ENCODE results near the gene HSPA4. TPM values are rescaled to one million over a fixed set of nuclear protein-coding genes. Genes with fewer than 3 reads are reported as not detected.
A peak's percentile ranks its signal among the peaks of the same experiment; 100 is the strongest.
"Not testable (repeated sequence)": the region's sequence is repeated elsewhere in the genome, so short reads cannot be mapped to it uniquely, and the experiment has no call there.

HSPA4 gene
- total and polyA plus RNA-seq, 2 experiments from 2014 or later, result 101 to 111 TPM

DNA sequence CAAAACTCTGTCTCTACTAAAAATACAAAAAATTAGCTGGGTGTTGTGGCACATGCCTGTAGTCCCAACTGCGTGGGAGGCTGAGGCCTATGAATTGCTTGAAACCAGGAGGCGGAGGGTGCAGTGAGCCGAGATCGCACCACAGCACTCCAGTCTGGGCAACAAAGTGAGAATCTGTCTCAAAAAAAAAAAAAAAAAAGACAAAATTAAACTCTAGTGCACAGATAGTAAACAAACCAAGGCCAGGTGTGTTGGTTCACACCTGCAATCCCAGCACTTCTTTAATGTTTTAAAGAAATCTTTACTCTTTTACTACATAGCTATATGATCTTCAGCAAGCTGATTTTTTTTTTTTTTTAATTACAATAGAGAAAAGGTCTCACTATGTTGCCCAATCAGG lies 33.8 kb upstream of the HSPA4 start:
- no peaks in the 10 kb centered on the region for H4K20me1 ChIP-seq (ENCODE audit: insufficient read depth)
- WGBS, 2 experiments (ENCODE audit: low coverage in 1 of 2, low lambda C conversion rate in 2 of 2, missing lambda C conversion rate in 2 of 2), result 88 to 89% methylated on average over 4 of the region's 4 CpGs
- TF ChIP-seq EZH2phosphoT487 (IDR thresholded peaks at IDR 0.05; ENCODE audit: insufficient read depth, low read depth), result no peak
- no peak for TF ChIP-seq EZH2 (IDR thresholded peaks at IDR 0.05; ENCODE audit: insufficient read depth, poor library complexity, severe bottlenecking)
- DNase-seq, result no peak
- no peaks in the 10 kb centered on the region for H3K9me3 ChIP-seq (ENCODE audit: low read depth)
- H3K4me1 ChIP-seq (ENCODE audit: insufficient read depth), result no peaks in the 10 kb centered on the region
- H3K27me3 ChIP-seq (replicated peaks; ENCODE audit: insufficient read depth), result no peaks in the 10 kb centered on the region
- no peaks in the 10 kb centered on the region for H3K9me2 ChIP-seq (ENCODE audit: insufficient read depth)
- H3F3A ChIP-seq (ENCODE audit: insufficient read depth), result no peaks in the 10 kb centered on the region
- no peak overlapping the region for H3K27ac ChIP-seq
- in situ Hi-C loops (cut with MboI), result no loop called here
- H2AFZ ChIP-seq, result no peak overlapping the region
- no peak overlapping the region for H3K9ac ChIP-seq
- H3K36me3 ChIP-seq (ENCODE audit: low read depth), result peaks cover 18% of the 10 kb centered on the region; the same call in 1 of the 2 replicates
- H3K79me2 ChIP-seq (ENCODE audit: insufficient read depth), result peaks cover 96% of the 10 kb centered on the region
- no peak overlapping the region for H3K4me3 ChIP-seq
- no peak overlapping the region for H3K4me2 ChIP-seq (ENCODE audit: unreplicated experiment)

- H2AFZ ChIP-seq; H3K9me3 ChIP-seq (ENCODE audit: low read depth); H3K4me2 ChIP-seq (ENCODE audit: unreplicated experiment); H4K20me1 ChIP-seq (ENCODE audit: insufficient read depth); DNase-seq; H3F3A ChIP-seq (ENCODE audit: insufficient read depth); H3K27me3 ChIP-seq (replicated peaks; ENCODE audit: insufficient read depth); H3K4me1 ChIP-seq (ENCODE audit: insufficient read depth); in situ Hi-C loops (cut with MboI); H3K9me2 ChIP-seq (ENCODE audit: insufficient read depth); H3K27ac ChIP-seq; H3K4me3 ChIP-seq; H3K9ac ChIP-seq: not testable (repeated sequence)
- Histone ChIP-seq H3K79me2 (ENCODE audit: insufficient read depth) (peaks cover 97% of the 10 kb centered on the region), H3K36me3 (ENCODE audit: low read depth) (peaks cover 18% of the 10 kb centered on the region; the same call in 1 of the 2 replicates)
- 77 to 81% methylated on average over 7 of the region's 7 CpGs for whole genome bisulfite sequencing, 2 experiments (ENCODE audit: low coverage in 1 of 2, low lambda C conversion rate in 2 of 2, missing lambda C conversion rate in 2 of 2)
These were observed 32.3 kb upstream of the HSPA4 start for GRCh38 chr5:133019471-133019870.

DNA sequence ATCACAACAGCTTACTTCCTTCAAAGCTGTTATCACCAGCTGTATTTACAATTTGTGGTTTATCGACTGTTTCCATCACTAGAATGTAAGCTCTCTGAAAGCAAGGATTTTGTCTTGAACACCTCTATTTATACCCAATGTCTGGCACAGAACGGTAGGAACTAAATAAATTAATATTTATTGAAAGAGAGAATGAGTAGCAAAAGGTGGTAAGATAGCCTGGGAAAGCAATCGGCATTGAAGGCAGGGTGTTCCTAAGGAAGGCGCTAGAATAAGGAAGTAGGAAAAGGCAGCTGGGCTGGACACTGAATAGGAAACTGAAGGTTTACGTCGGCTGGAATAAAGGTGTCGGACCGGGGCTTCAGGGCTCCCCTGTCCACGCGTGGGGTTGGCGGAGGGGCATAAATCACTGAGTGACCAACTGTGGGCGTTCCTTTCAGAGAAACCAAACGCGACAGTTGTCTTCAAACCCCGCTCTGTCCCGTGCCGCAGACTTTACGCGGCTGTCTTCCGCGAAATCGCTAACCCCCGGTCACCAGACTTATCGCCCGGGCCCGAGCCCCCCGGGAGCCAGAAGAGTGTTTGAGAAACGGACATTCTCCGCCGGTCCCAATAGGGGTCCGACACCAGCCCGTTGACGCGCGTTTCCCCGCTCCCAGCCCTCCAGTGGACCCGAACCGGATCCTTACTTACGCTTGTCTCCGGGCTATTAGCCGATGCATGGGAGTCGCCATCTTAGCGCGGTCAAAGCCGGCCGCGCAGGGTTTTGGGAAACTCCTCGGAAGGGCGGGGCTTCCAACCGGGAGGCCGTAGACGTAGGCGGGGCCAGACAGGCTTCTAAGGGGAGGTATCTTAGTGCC lies 25.8 kb upstream of the HSPA4 start, which contains the start of gene ZCCHC10:
Gene ZCCHC10 (minus strand): TSS at position 746 of the 860 bp plus-strand sequence. CDS start 12 bp downstream, at position 734.
- H3K36me3 ChIP-seq (ENCODE audit: low read depth), result no peaks in the 10 kb centered on the region
- peak; percentile 98 for DNase-seq
- H3K79me2 ChIP-seq (ENCODE audit: insufficient read depth), result peaks cover 47% of the 10 kb centered on the region
- H3K27me3 ChIP-seq (replicated peaks; ENCODE audit: insufficient read depth), result no peaks in the 10 kb centered on the region
- in situ Hi-C loops (cut with MboI), result no loop called here
- peak within 1 kb of the TSS; percentile 87 for H3K4me3 ChIP-seq
- peaks cover 5% of the 10 kb centered on the region; the same call in 1 of the 2 replicates for H3F3A ChIP-seq (ENCODE audit: insufficient read depth)
- 0 to 2% methylated on average over 53 of the region's 53 CpGs for WGBS, 2 experiments (ENCODE audit: low coverage in 1 of 2, low lambda C conversion rate in 2 of 2, missing lambda C conversion rate in 2 of 2)
- peaks cover 5% of the 10 kb centered on the region; the same call in 1 of the 2 replicates for H3K4me1 ChIP-seq (ENCODE audit: insufficient read depth)
- H2AFZ ChIP-seq, result peak within 1 kb of the TSS; percentile 96
- peak within 1 kb of the TSS; percentile 91 for H3K9ac ChIP-seq
- TF ChIP-seq EZH2 (IDR thresholded peaks at IDR 0.05; ENCODE audit: insufficient read depth, poor library complexity, severe bottlenecking) (no peak), EZH2phosphoT487 (IDR thresholded peaks at IDR 0.05; ENCODE audit: insufficient read depth, low read depth) (no peak)
- peak within 1 kb of the TSS; percentile 97 for H3K4me2 ChIP-seq (ENCODE audit: unreplicated experiment)
- H4K20me1 ChIP-seq (ENCODE audit: insufficient read depth), result no peaks in the 10 kb centered on the region
- no peaks in the 10 kb centered on the region for H3K9me3 ChIP-seq (ENCODE audit: low read depth)
- H3K27ac ChIP-seq, result peak within 1 kb of the TSS; percentile 84
- H3K9me2 ChIP-seq (ENCODE audit: insufficient read depth), result no peaks in the 10 kb centered on the region

GRCh38 chr5:133026664-133027153 lies 25.1 kb upstream of the HSPA4 start:
- peak overlapping the region; percentile 96 for H2AFZ ChIP-seq
- 8 to 18% methylated on average over 8 to 15 of the region's 15 CpGs for whole genome bisulfite sequencing, 2 experiments (ENCODE audit: low coverage in 1 of 2, low lambda C conversion rate in 2 of 2, missing lambda C conversion rate in 2 of 2)
- in situ Hi-C loops (cut with MboI), result no loop called here
- H3K9ac ChIP-seq, result peak overlapping the region; percentile 91
- H3K27ac ChIP-seq, result peak overlapping the region; percentile 32
- peaks cover 5% of the 10 kb centered on the region; the same call in 1 of the 2 replicates for H3K4me1 ChIP-seq (ENCODE audit: insufficient read depth)
- peak overlapping the region; percentile 86 for H3K4me2 ChIP-seq (ENCODE audit: unreplicated experiment)
- H4K20me1 ChIP-seq (ENCODE audit: insufficient read depth), result no peaks in the 10 kb centered on the region
- H3K27me3 ChIP-seq (replicated peaks; ENCODE audit: insufficient read depth), result no peaks in the 10 kb centered on the region
- DNase-seq, result no peak
- peak overlapping the region; percentile 87 for H3K4me3 ChIP-seq
- no peak for TF ChIP-seq EZH2 (IDR thresholded peaks at IDR 0.05; ENCODE audit: insufficient read depth, poor library complexity, severe bottlenecking)
- TF ChIP-seq EZH2phosphoT487 (IDR thresholded peaks at IDR 0.05; ENCODE audit: insufficient read depth, low read depth), result no peak
- no peaks in the 10 kb centered on the region for H3K9me2 ChIP-seq (ENCODE audit: insufficient read depth)
- no peaks in the 10 kb centered on the region for H3K9me3 ChIP-seq (ENCODE audit: low read depth)
- H3K79me2 ChIP-seq (ENCODE audit: insufficient read depth), result peaks cover 40% of the 10 kb centered on the region
- no peaks in the 10 kb centered on the region for H3K36me3 ChIP-seq (ENCODE audit: low read depth)
- peaks cover 5% of the 10 kb centered on the region; the same call in 1 of the 2 replicates for H3F3A ChIP-seq (ENCODE audit: insufficient read depth)
